ENCODE results near the gene F5. TPM values are rescaled to one million over a fixed set of nuclear protein-coding genes. Genes with fewer than 3 reads are reported as not detected.

The F5 gene
- total RNA-seq, 1 experiment from 2014 or later = not detected

DNA sequence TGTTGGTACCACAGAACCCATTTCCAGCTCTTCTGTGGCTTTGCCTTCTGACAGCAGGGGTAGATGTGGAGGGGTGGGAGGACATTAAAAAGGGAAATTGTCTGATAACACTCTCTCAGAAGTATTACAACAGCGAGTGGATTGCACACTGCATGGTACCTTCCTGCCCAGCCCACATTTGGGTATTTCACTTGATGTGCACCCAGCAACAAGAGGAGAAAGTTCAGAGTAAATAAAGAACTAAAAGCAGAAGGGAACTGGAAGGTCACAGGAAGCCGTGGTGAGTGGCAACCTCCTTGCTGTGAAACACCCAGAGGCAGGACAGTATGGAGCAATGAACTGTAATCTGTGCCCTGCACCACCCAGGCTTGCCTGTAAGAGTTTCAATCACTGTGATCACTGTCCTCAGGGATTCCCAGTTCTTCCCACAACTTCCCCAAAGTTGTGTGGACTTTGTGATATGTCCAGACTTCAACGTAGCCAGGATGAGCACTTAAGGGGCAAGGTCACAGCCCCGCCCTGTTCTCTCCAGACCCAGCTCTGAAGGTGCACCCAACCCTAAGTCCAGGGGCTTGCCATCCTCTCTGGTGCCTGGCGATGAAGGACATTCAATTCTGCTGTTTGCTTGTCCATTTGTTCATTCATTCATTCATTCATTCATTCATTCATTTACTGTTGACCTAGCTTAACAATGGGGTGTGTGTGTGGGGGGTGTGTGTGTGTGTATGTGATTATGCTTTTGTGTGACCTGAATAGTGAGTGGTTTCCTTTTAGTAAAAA lies 18.7 kb upstream of the F5 start:
- Histone ChIP-seq H3K27me3 (ENCODE audit: control insufficient read depth, insufficient read depth, low read length) (no peaks in the 10 kb centered on the region), H3K36me3 (replicated peaks; ENCODE audit: control insufficient read depth, insufficient read depth, low read length) (no peaks in the 10 kb centered on the region), H3K4me3 (ENCODE audit: insufficient read depth, low read depth, low read length) (no peak overlapping the region)
- no peak for DNase-seq

- Histone ChIP-seq H3K27me3 (ENCODE audit: control insufficient read depth, insufficient read depth, low read length) (no peaks in the 10 kb centered on the region), H3K36me3 (replicated peaks; ENCODE audit: control insufficient read depth, insufficient read depth, low read length) (no peaks in the 10 kb centered on the region), H3K4me3 (ENCODE audit: insufficient read depth, low read depth, low read length) (no peak overlapping the region)
- peak; percentile 7 for DNase-seq
Measured at GRCh38 chr1:169601096-169601881, 15.0 kb upstream of the F5 start.

DNA sequence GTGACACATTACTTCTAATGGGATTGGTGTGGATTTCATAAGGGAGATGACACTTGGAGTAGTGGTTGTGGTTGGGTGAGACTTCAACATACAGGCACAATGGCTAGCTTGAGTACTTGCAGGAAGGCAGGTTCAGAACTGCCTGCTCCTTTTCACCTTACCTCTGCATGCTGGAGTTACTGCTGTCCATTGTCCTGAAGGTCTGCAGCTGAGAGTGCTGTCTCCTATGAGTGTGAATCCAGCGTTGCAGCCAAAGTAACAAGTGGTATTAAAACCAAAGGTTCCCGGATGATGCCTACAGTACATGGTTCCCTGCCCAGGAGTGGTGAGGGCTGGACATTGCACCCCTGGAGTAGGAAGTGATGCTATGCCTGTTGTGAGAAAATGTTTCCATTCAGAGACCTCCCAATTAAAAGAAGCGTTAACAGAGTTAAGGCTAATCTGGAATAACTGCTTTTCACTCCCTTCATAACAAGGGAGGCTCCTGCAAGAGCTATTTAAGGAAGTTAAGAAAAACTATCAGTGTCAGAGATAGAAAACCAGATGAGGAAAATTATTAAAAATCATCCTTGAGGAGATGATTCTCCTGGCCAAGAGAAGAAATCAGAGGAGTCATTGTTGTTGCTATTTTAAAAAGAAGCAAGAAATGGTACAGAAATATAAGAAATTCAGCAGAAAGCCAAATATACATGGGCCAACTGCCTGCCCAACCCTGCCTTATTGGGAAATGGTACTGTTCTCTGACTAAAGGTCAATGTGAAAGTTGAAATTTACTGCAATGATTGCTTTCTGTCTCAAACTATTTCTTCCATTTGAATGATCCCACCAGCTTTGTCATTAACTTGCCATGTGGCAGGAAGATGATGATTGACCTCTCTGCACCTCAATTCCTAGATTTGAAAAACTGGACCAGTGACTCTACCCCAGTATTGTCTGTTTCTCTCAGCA lies 9.8 kb upstream of the F5 start:
- no peak overlapping the region for H3K4me3 ChIP-seq (ENCODE audit: insufficient read depth, low read depth, low read length)
- H3K27me3 ChIP-seq (ENCODE audit: control insufficient read depth, insufficient read depth, low read length) = no peaks in the 10 kb centered on the region; the same call in 1 of the 2 replicates
- no peaks in the 10 kb centered on the region for H3K36me3 ChIP-seq (replicated peaks; ENCODE audit: control insufficient read depth, insufficient read depth, low read length)
- peak; percentile 16 for DNase-seq

GRCh38 chr1:169594391-169594790 lies 8.1 kb upstream of the F5 start:
- Histone ChIP-seq H3K4me3 (ENCODE audit: insufficient read depth, low read depth, low read length) (no peak overlapping the region), H3K36me3 (replicated peaks; ENCODE audit: control insufficient read depth, insufficient read depth, low read length) (no peaks in the 10 kb centered on the region), H3K27me3 (ENCODE audit: control insufficient read depth, insufficient read depth, low read length) (no peaks in the 10 kb centered on the region; the same call in 1 of the 2 replicates)
- DNase-seq = no peak

GRCh38 chr1:169590932-169591331 lies 4.7 kb upstream of the F5 start:
- H3K36me3 ChIP-seq (replicated peaks; ENCODE audit: control insufficient read depth, insufficient read depth, low read length) = no peaks in the 10 kb centered on the region
- no peaks in the 10 kb centered on the region; the same call in 1 of the 2 replicates for H3K27me3 ChIP-seq (ENCODE audit: control insufficient read depth, insufficient read depth, low read length)
- DNase-seq = no peak
- no peak overlapping the region for H3K4me3 ChIP-seq (ENCODE audit: insufficient read depth, low read depth, low read length)

DNA sequence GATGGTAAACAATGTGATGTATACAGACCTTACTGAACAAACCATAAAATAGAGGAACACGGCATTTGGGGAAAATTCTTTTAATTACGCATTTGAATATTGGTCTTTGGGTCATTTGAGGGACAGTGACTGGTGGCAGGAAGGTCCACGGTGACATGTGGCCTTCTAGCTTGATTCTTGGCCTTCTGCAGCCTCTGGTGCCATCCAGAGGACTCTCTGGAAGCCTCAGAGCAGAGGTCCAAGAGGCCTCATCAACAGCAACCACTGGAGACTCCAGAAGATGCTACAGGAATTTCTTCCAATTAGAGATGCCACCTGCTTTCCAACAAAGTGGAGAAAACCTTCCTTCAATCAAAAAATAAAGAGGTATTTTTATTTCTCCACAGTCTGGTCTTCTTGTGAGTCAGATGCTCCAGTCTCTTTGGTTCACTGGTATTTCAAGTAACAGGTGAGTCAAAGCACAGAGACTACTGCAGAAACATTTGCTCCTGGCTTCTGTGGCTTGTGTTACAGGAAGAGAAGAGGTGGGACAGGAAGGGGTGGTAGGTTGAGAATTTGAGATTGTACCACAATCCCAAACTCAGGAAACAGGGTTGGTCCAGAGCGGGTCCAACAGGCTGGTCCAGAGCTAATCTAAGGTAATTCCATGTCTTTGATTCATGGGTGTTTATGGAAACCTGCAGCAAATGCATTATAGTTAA lies 2.7 kb upstream of the F5 start:
- DNase-seq = no peak
- no peak overlapping the region for H3K4me3 ChIP-seq (ENCODE audit: insufficient read depth, low read depth, low read length)
- peaks cover 2% of the 10 kb centered on the region; the same call in 1 of the 2 replicates for H3K27me3 ChIP-seq (ENCODE audit: control insufficient read depth, insufficient read depth, low read length)
- H3K36me3 ChIP-seq (replicated peaks; ENCODE audit: control insufficient read depth, insufficient read depth, low read length) = no peaks in the 10 kb centered on the region

- no peaks in the 10 kb centered on the region for H3K36me3 ChIP-seq (replicated peaks; ENCODE audit: control insufficient read depth, insufficient read depth, low read length)
- no peak overlapping the region for H3K4me3 ChIP-seq (ENCODE audit: insufficient read depth, low read depth, low read length)
- H3K27me3 ChIP-seq (ENCODE audit: control insufficient read depth, insufficient read depth, low read length) = peaks cover 2% of the 10 kb centered on the region; the same call in 1 of the 2 replicates
- DNase-seq = no peak
Measured at GRCh38 chr1:169588112-169588511, 1.8 kb upstream of the F5 start.

DNA sequence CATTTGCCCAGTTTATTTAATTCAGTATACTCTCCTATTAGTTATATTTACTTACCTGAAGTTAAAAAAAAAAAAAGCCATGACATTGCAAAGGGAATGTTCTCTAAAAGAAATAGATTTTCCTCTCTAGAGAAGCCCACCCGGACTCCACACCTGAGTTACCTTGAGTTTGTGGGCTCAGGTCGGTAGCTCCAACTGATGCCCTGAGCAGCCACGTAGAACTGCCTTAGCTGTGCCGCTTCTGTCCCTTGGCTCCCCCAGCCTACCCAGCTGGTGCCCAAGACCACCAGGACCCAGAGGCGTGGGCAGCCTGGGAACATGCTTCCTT lies 250 bp downstream of the F5 start:
- DNase-seq = no peak
- Histone ChIP-seq H3K27me3 (ENCODE audit: control insufficient read depth, insufficient read depth, low read length) (peaks cover 2% of the 10 kb centered on the region; the same call in 1 of the 2 replicates), H3K36me3 (replicated peaks; ENCODE audit: control insufficient read depth, insufficient read depth, low read length) (no peaks in the 10 kb centered on the region), H3K4me3 (ENCODE audit: insufficient read depth, low read depth, low read length) (no peak overlapping the region)

DNA sequence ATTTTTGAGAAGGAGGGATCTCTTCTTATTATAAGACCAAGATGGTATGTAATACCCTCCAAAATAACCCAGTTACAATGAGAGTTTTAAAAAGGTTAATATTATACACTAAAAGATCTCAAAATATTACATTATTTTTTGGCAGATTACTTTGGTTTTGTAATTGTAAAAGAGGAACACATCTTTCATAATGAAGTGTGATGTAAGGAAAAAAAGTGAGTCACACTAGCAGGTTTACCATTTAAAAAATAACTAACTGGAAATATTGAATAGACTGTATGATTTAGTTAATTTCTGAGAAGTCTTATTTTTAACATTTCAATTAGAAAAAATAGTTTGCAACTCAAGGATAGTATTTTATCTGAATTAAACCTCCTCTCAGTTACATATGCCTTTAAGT lies 1.1 kb downstream of the F5 start:
- Histone ChIP-seq H3K4me3 (ENCODE audit: insufficient read depth, low read depth, low read length) (no peak overlapping the region), H3K27me3 (ENCODE audit: control insufficient read depth, insufficient read depth, low read length) (peaks cover 2% of the 10 kb centered on the region; the same call in 1 of the 2 replicates), H3K36me3 (replicated peaks; ENCODE audit: control insufficient read depth, insufficient read depth, low read length) (no peaks in the 10 kb centered on the region)
- no peak for DNase-seq

- no peak overlapping the region for H3K4me3 ChIP-seq (ENCODE audit: insufficient read depth, low read depth, low read length)
- no peak for DNase-seq
- H3K27me3 ChIP-seq (ENCODE audit: control insufficient read depth, insufficient read depth, low read length) = peaks cover 2% of the 10 kb centered on the region; the same call in 1 of the 2 replicates
- H3K36me3 ChIP-seq (replicated peaks; ENCODE audit: control insufficient read depth, insufficient read depth, low read length) = no peaks in the 10 kb centered on the region
Measured at GRCh38 chr1:169584483-169585144, 1.7 kb downstream of the F5 start.

DNA sequence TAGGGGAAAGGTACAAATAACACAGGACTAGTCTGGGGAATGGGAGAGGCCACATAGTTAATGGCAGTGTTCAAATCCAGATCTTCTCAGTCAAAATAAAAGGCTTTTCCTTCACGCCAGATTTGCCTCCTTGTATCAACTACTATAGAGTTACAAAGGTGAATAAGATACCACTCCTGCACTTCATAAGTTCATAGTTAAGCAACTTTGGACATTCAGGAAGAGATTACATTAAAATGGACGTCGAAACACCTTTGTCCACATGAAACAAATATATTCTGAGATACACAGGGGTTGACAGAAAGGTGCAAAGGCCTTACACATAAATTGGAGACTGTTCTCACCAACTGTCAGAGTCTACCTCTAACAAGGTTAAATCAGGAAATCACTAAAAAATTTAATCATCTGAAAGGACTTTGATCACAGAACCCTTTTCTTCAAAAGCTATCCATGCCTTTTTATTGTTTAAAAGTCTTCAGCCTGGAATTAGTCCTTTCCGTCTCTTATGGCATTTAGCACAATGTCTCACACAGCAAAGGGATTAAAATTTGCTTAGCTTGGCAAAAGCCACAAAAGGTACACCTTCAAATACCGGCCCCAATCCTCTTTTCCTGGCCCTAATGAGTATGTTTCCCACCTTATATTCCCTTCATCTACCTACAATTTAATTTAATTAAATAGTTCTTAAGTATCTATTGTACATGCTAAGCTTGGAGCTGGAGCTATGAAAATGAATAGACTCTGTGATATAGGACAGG lies 8.1 kb downstream of the F5 start:
- no peak overlapping the region for H3K4me3 ChIP-seq (ENCODE audit: insufficient read depth, low read depth, low read length)

DNA sequence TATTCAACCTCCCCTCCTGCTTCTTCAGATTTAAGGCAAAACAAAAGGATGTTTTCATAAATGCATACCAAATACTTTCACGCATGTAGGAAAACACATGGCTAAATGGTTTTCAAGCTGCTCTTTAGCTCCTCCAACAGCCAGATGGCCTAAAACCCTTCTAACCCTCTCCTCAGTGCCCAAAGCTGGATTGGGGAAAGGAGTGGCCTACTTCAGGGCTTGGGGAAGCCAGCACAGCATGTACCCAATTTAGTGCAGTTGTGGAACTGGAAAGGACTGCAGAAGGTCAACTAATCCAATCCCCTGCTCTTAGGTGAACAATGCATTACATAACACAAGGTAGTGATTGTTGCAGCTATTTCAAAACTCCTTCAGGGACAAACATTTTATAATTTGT lies 9.3 kb downstream of the F5 start:
- no peaks in the 10 kb centered on the region for H3K36me3 ChIP-seq (replicated peaks; ENCODE audit: control insufficient read depth, insufficient read depth, low read length)

More for the DNA sequence above, 8.1 kb downstream of the F5 start:
- H3K27me3 ChIP-seq (ENCODE audit: control insufficient read depth, insufficient read depth, low read length) = no peaks in the 10 kb centered on the region; the same call in 1 of the 2 replicates
- no peak for DNase-seq
- H3K36me3 ChIP-seq (replicated peaks; ENCODE audit: control insufficient read depth, insufficient read depth, low read length) = no peaks in the 10 kb centered on the region

More for the DNA sequence above, 9.3 kb downstream of the F5 start:
- H3K4me3 ChIP-seq (ENCODE audit: insufficient read depth, low read depth, low read length) = no peak overlapping the region
- DNase-seq = no peak
- no peaks in the 10 kb centered on the region; the same call in 1 of the 2 replicates for H3K27me3 ChIP-seq (ENCODE audit: control insufficient read depth, insufficient read depth, low read length)
